Measurements from ENCODE around the gene RNF11.

RNF11 gene

GRCh38 chr1:51316113-51316845, 80.2 kb downstream of the RNF11 start:
- no peak for ATAC-seq (replicated peaks; ENCODE audit: extremely low read depth, poor library complexity, severe bottlenecking)
- H3K27me3 Mint-ChIP-seq, result no peaks in the 10 kb centered on the region
- DNase-seq (ENCODE audit: low spot score in 2 of 2), result no peak
- no peak overlapping the region for H3K4me3 Mint-ChIP-seq
- no peaks in the 10 kb centered on the region for H3K9me3 Mint-ChIP-seq
- H3K27ac Mint-ChIP-seq (ENCODE audit: low read depth), result no peak overlapping the region
- no peaks in the 10 kb centered on the region for H3K4me1 Mint-ChIP-seq
- H3K36me3 Mint-ChIP-seq (ENCODE audit: insufficient read depth), result no peaks in the 10 kb centered on the region

GRCh38 chr1:51316846-51317120, 80.7 kb downstream of the RNF11 start:
- Mint-ChIP-seq H3K9me3 (no peaks in the 10 kb centered on the region), H3K36me3 (ENCODE audit: insufficient read depth) (no peaks in the 10 kb centered on the region), H3K27me3 (no peaks in the 10 kb centered on the region), H3K27ac (ENCODE audit: low read depth) (no peak overlapping the region), H3K4me3 (no peak overlapping the region), H3K4me1 (no peaks in the 10 kb centered on the region)
- ATAC-seq (replicated peaks; ENCODE audit: extremely low read depth, poor library complexity, severe bottlenecking), result no peak
- DNase-seq (ENCODE audit: low spot score in 2 of 2), result no peak

- H3K27me3 Mint-ChIP-seq, result no peaks in the 10 kb centered on the region
- H3K27ac Mint-ChIP-seq (ENCODE audit: low read depth), result no peak overlapping the region
- H3K36me3 Mint-ChIP-seq (ENCODE audit: insufficient read depth), result no peaks in the 10 kb centered on the region
- ATAC-seq (replicated peaks; ENCODE audit: extremely low read depth, poor library complexity, severe bottlenecking) (no peak), DNase-seq (ENCODE audit: low spot score in 2 of 2) (no peak)
- no peaks in the 10 kb centered on the region for H3K4me1 Mint-ChIP-seq
- no peak overlapping the region for H3K4me3 Mint-ChIP-seq
- H3K9me3 Mint-ChIP-seq, result no peaks in the 10 kb centered on the region
Measured at GRCh38 chr1:51317798-51318197, 81.7 kb downstream of the RNF11 start.

GRCh38 chr1:51320967-51321923, 85.2 kb downstream of the RNF11 start:
- Mint-ChIP-seq H3K27me3 (peaks cover 8% of the 10 kb centered on the region), H3K4me1 (no peaks in the 10 kb centered on the region), H3K4me3 (no peak overlapping the region), H3K27ac (ENCODE audit: low read depth) (no peak overlapping the region), H3K36me3 (ENCODE audit: insufficient read depth) (no peaks in the 10 kb centered on the region), H3K9me3 (no peaks in the 10 kb centered on the region)
- DNase-seq (ENCODE audit: low spot score in 2 of 2) (no peak), ATAC-seq (replicated peaks; ENCODE audit: extremely low read depth, poor library complexity, severe bottlenecking) (no peak)

GRCh38 chr1:51321924-51322280, 85.8 kb downstream of the RNF11 start:
- Mint-ChIP-seq H3K9me3 (no peaks in the 10 kb centered on the region), H3K27ac (ENCODE audit: low read depth) (no peak overlapping the region), H3K36me3 (ENCODE audit: insufficient read depth) (no peaks in the 10 kb centered on the region), H3K27me3 (peaks cover 11% of the 10 kb centered on the region), H3K4me3 (no peak overlapping the region), H3K4me1 (no peaks in the 10 kb centered on the region)
- ATAC-seq (replicated peaks; ENCODE audit: extremely low read depth, poor library complexity, severe bottlenecking), result no peak
- DNase-seq (ENCODE audit: low spot score in 2 of 2), result no peak

GRCh38 chr1:51322417-51323101, 86.5 kb downstream of the RNF11 start:
- H3K4me3 Mint-ChIP-seq, result no peak overlapping the region
- H3K27me3 Mint-ChIP-seq, result peaks cover 11% of the 10 kb centered on the region
- no peaks in the 10 kb centered on the region for H3K36me3 Mint-ChIP-seq (ENCODE audit: insufficient read depth)
- ATAC-seq (replicated peaks; ENCODE audit: extremely low read depth, poor library complexity, severe bottlenecking), result no peak
- no peak overlapping the region for H3K27ac Mint-ChIP-seq (ENCODE audit: low read depth)
- DNase-seq (ENCODE audit: low spot score in 2 of 2), result no peak
- no peaks in the 10 kb centered on the region for H3K9me3 Mint-ChIP-seq
- H3K4me1 Mint-ChIP-seq, result no peaks in the 10 kb centered on the region
